Peyer's patch (tissue), 4 donors: ENCODE measurements around the gene HECTD2. TPM values are rescaled to one million over a fixed set of nuclear protein-coding genes. Genes with fewer than 3 reads are reported as not detected.

Experiments
- DNase-seq, 3 donors: peaks; one replicate each; pipeline ENCODE4 v3.0.0-alpha.2; 2017 to 2019
- H3K27ac ChIP-seq, 4 donors: fragments of 200-600 bp; sonication (generic); one replicate each; pipeline ENCODE4 v1.5.1; 2016 to 2019
- H3K27me3 ChIP-seq, 2 donors: fragments of 200-600 bp; sonication (generic); one replicate each; pipeline ENCODE4 v1.5.1; 2019
- H3K36me3 ChIP-seq, 3 donors: fragments of 200-600 bp; sonication (generic); one replicate each; pipeline ENCODE4 v1.5.1; 2016 to 2019
- H3K4me1 ChIP-seq, 4 donors: fragments of 200-600 bp; sonication (generic); one replicate each; pipeline ENCODE4 v1.5.1; 2016 to 2019
- H3K4me3 ChIP-seq, 4 donors: fragments of 200-600 bp; sonication (generic); 1 replicate in 3 of 4; 2 replicates in 1 of 4; pipeline ENCODE4 v1.5.1; 2016 to 2019; ENCODE audit warnings: mild to moderate bottlenecking in 1 of 4
- H3K9me3 ChIP-seq, 4 donors: fragments of 200-600 bp; sonication (generic); one replicate each; pipeline ENCODE4 v1.5.1; 2016 to 2019; ENCODE audit warnings: mild to moderate bottlenecking in 1 of 4
- POLR2A ChIP-seq, 2 donors: fragments of 450-650 bp; IDR thresholded peaks; one replicate each; pipeline ENCODE4 v1.5.1; 2017; ENCODE audit warnings: antibody characterized with exemption in 2 of 2, mild to moderate bottlenecking in 2 of 2, moderate library complexity in 2 of 2
- total RNA-seq, 4 donors: library from RNA; depleted of rRNA; stranded (reverse); fragments of >200 nt; gene quantifications; one replicate each; pipeline ENCODE4 v1.1.0, GENCODE V29; 2016
- TF ChIP-seq, protein P1 (sequence below), 6 experiments: fragments of 450-650 bp in 4 of 6; fragments of 200-600 bp in 2 of 6; sonication (generic) in 1 of 6; IDR thresholded peaks; one replicate each; pipeline ENCODE4 v1.5.1; 2017 to 2019; ENCODE audit warnings: antibody characterized with exemption in 6 of 6, mild to moderate bottlenecking in 3 of 6, moderate library complexity in 1 of 6

The HECTD2 gene
- total RNA-seq, 4 donors from 2014 or later = 4.4 to 18.2 (median 5.5) TPM

DNA sequence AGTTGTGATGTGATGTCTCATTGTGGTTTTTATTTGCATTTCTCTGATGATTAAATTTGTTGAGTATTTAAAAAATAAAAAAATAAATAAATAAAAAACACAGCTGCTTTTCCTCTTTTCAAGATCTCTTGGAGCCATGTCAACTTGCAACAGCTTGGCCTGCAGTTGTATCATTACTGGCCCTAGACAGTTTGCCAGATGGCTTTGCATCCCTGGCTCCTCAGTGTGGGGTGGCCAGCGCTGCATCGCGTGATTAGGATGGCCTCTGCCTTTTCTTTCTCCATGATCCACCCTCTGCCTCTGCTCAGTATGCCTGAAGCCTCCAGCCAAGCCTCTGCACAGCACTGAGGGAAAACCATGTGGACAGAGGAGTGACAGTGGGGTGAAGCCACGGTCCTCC is 126.0 kb downstream of the HECTD2 start:
- Histone ChIP-seq H3K27me3 (no peaks in the 10 kb centered on the region), H3K4me1 (no peaks in the 10 kb centered on the region), H3K27ac (no peak overlapping the region), H3K4me3 (no peak overlapping the region), H3K36me3 (no peaks in the 10 kb centered on the region), H3K9me3 (no peaks in the 10 kb centered on the region)
- TF ChIP-seq, protein P1, sequence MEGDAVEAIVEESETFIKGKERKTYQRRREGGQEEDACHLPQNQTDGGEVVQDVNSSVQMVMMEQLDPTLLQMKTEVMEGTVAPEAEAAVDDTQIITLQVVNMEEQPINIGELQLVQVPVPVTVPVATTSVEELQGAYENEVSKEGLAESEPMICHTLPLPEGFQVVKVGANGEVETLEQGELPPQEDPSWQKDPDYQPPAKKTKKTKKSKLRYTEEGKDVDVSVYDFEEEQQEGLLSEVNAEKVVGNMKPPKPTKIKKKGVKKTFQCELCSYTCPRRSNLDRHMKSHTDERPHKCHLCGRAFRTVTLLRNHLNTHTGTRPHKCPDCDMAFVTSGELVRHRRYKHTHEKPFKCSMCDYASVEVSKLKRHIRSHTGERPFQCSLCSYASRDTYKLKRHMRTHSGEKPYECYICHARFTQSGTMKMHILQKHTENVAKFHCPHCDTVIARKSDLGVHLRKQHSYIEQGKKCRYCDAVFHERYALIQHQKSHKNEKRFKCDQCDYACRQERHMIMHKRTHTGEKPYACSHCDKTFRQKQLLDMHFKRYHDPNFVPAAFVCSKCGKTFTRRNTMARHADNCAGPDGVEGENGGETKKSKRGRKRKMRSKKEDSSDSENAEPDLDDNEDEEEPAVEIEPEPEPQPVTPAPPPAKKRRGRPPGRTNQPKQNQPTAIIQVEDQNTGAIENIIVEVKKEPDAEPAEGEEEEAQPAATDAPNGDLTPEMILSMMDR (IDR thresholded peaks at IDR 0.05) = no peak
- TF ChIP-seq POLR2A (IDR thresholded peaks at IDR 0.05) = no peak
- no peak for DNase-seq

DNA sequence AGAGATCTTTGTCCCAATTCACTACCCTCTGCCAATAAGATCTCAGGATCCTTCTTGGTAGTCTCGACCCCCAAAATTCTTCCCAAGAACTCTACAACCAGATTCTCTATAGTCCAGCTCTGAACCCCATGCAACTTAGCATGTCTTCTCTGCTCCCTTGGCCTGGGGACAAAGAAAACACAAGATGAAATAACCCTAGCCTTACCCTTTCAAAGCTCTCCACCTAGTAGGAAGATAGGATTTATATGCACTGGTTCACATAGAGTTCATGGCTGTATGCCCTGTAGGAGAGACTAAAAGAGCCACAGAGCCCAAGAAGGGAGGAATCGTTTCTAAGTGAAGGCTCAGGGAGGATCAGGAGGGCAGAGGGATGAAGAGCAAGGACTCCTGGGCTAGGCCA is 126.6 kb downstream of the HECTD2 start:
- H3K27ac ChIP-seq = no peak overlapping the region
- DNase-seq = no peak
- no peaks in the 10 kb centered on the region for H3K4me1 ChIP-seq
- no peaks in the 10 kb centered on the region for H3K27me3 ChIP-seq
- H3K36me3 ChIP-seq = no peaks in the 10 kb centered on the region
- TF ChIP-seq POLR2A (IDR thresholded peaks at IDR 0.05) = no peak
- TF ChIP-seq, protein P1 (IDR thresholded peaks at IDR 0.05) = no peak
- no peaks in the 10 kb centered on the region for H3K9me3 ChIP-seq
- no peak overlapping the region for H3K4me3 ChIP-seq

DNA sequence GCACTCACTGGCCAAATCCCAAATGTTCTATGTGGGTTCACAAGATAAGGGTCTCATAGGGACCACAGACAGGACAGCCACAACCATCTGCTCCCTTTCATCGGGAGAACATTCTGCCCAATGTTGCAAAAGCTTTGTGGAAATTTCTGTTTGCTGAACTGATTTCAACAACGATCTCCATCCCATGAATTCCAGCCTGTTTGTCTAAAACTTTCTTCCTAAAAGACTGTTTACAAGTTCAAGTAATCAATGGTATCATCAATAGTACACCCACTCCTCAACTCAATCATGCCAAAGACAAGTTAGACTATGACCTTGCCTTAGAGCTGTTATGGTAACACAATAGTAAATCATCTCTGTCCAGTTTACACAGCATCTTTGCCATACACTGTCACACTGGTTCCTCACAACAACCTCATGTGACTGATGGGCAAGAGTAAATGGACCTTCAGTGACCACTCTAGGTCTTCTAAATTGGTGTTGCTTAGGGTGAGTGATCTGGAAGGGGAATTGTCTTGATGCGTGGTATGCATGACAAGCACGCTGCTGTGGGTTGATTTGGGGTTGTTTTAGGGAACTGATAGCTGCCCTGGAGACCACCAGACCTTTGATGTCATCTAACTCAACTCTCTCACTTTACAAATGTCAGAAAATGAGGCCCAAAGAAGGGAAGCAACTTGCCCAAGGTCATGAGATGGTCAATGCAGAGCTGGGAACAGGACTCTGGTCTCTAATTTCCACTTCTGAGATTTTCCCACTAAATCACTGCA is 127.7 kb downstream of the HECTD2 start:
- Histone ChIP-seq H3K36me3 (no peaks in the 10 kb centered on the region), H3K27me3 (no peaks in the 10 kb centered on the region), H3K9me3 (no peaks in the 10 kb centered on the region), H3K27ac (no peak overlapping the region), H3K4me1 (no peaks in the 10 kb centered on the region), H3K4me3 (no peak overlapping the region)
- TF ChIP-seq, protein P1 (IDR thresholded peaks at IDR 0.05) = no peak
- TF ChIP-seq POLR2A (IDR thresholded peaks at IDR 0.05) = no peak
- no peak for DNase-seq

DNA sequence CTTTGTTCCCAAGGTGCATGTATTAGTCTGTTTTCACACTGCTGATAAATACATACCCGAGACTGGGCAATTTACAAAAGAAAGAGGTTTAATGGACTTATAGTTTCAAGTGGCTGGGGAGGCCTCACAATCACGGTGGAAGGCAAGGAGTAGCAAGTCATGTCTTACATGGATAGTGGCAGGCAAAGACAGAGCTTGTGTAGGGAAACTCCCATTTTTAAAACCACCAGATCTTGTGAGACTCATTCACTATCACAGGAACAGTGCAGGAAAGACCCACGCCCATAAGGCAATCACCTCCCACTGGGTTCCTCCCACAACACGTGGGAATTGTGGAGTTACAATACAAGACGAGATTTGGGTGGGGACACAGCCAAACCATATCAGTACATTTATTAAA is 129.8 kb downstream of the HECTD2 start:
- Histone ChIP-seq H3K9me3 (no peaks in the 10 kb centered on the region), H3K27me3 (no peaks in the 10 kb centered on the region), H3K4me1 (no peaks in the 10 kb centered on the region), H3K36me3 (no peaks in the 10 kb centered on the region), H3K27ac (no peak overlapping the region), H3K4me3 (no peak overlapping the region)
- no peak for DNase-seq
- TF ChIP-seq, protein P1 (IDR thresholded peaks at IDR 0.05) = no peak
- TF ChIP-seq POLR2A (IDR thresholded peaks at IDR 0.05) = no peak

DNA sequence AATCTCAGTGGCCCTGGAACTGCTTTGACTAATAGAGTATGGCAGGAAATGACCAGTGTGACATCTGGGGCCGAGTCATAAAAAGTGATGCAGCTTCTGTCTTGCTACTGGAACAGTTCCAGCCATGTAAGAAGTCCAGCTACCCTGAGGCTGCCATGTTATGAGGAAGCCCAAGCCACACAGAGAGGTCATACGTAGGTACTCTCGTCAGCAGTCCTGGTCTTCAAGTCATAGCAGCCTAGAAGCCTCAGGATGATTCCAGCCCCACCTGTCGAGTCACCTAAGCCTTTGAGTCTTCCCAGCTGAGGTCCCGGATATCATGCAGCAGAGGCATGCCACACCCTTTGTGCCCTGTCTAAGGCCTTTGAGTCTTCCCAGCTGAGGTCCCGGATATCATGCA is 130.6 kb downstream of the HECTD2 start:
- Histone ChIP-seq H3K4me1 (no peaks in the 10 kb centered on the region), H3K27me3 (no peaks in the 10 kb centered on the region), H3K9me3 (no peaks in the 10 kb centered on the region), H3K36me3 (no peaks in the 10 kb centered on the region), H3K27ac (no peak overlapping the region), H3K4me3 (no peak overlapping the region)
- DNase-seq = no peak
- TF ChIP-seq POLR2A (IDR thresholded peaks at IDR 0.05) = no peak
- TF ChIP-seq, protein P1 (IDR thresholded peaks at IDR 0.05) = no peak
